SK-N-MC (cell line): ENCODE data around the gene SOBP.

Experiments used
- EZH2 ChIP-seq: fragments of 200-600 bp; sonication (generic); IDR thresholded peaks from one replicate; pipeline ENCODE4 v1.6.1; 2017; ENCODE audit warnings: antibody characterized with exemption
- FOXP2 ChIP-seq: optimal IDR thresholded peaks from 2 replicates; pipeline ENCODE3; 2011; ENCODE audit warnings: mild to moderate bottlenecking, moderate library complexity; ENCODE audit not compliant: insufficient read depth; ENCODE audit errors: extremely low read length, control extremely low read depth
- POLR2AphosphoS5 ChIP-seq: IDR thresholded peaks from 2 replicates; pipeline ENCODE4 v1.6.1; 2012; ENCODE audit warnings: mild to moderate bottlenecking, low read depth, low read length, borderline replicate concordance

DNA sequence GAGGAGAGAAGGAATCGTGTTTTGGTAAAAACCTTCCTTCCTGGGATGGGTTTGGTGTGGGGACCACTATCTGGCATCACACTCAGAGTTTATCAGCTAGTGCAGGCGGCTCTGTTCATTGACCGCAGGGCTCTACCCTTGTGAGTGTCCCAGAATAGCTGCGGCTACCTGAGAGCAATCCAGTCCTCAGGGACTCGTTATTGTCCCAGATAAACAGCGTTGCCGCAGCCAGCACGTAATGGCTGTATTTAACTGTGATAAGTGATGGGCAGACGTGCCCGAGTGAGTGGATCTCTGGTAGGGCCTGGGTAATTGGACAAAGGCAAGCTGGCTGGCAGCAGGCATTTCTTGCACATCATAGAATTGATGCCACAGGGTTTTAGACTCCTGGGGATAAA lies 163.3 kb downstream of the SOBP start:
- TF ChIP-seq POLR2AphosphoS5: no peak
- TF ChIP-seq EZH2: no peak
- no peak for TF ChIP-seq FOXP2
